ENCODE results near the gene NKIRAS2. TPM values are rescaled to one million over a fixed set of nuclear protein-coding genes. Genes with fewer than 3 reads are reported as not detected.

The NKIRAS2 gene
- total RNA-seq, 4 donors from 2014 or later = 34.0 to 48.6 (median 35.7) TPM

DNA sequence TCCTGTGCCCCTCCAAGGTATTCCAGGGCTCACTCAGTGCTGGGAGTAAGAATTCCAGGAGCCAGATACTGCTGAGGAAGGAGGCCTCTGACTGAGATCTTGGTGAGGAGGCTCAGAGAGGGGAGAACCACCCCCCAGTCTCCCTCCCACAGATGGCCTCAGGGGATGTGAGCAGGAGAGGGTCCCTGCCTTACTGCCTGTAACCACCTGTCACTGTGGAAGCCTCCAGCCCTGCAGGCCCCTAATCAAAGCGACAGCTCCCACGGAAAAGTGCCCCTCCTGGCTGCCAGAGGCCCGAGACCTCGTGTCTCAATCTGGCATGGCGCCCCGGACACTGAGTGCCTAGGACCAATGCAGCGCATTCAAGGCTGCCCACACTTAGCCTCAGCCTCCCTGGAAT lies 38.2 kb downstream of the NKIRAS2 start:
- H3K36me3 ChIP-seq = no peaks in the 10 kb centered on the region
- H3K4me1 ChIP-seq = peaks cover 0 to 5% (median 0%) of the 10 kb centered on the region in 3 donors
- H3K27ac ChIP-seq = no peak overlapping the region
- TF ChIP-seq CTCF (IDR thresholded peaks at IDR 0.05) = no peak
- no peak for TF ChIP-seq POLR2A (IDR thresholded peaks at IDR 0.05)
- WGBS, 2 donors = no CpG with 5 or more reads among the region's 7 CpGs
- H3K4me3 ChIP-seq = no peak overlapping the region
- intact Hi-C loops (cut with DNase I) = no loop called here
- no peaks in the 10 kb centered on the region for H3K9me3 ChIP-seq
- DNase-seq = no peak
- H3K27me3 ChIP-seq = peaks cover 0 to 40% (median 0%) of the 10 kb centered on the region in 4 donors

DNA sequence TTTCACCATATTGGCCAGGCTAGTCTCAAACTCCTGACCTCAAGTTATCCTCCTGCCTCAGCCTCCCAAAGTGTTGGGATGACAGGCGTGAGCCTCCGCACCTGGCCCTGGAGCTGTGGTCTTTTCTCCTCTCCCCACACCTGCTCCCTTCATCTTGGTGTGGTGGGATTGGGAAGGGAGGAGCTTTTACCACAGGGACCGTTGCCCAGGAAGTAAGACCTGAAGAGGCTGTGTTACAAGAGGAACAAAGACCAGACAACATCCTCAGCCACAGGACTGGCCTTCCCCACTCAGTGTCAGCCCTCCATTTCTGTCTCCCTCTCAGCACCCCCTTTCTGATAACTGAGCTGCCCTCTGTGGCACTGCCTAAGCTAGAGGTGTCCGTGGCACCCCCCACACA lies 39.9 kb downstream of the NKIRAS2 start:
- H3K4me3 ChIP-seq = no peak overlapping the region
- TF ChIP-seq POLR2A (IDR thresholded peaks at IDR 0.05) (no peak), CTCF (IDR thresholded peaks at IDR 0.05) (no peak)
- peaks cover 0 to 22% (median 0%) of the 10 kb centered on the region in 4 donors for H3K27me3 ChIP-seq
- no peaks in the 10 kb centered on the region for H3K9me3 ChIP-seq
- peaks cover 0 to 5% (median 0%) of the 10 kb centered on the region in 3 donors for H3K4me1 ChIP-seq
- H3K27ac ChIP-seq = no peak overlapping the region
- H3K36me3 ChIP-seq = no peaks in the 10 kb centered on the region
- intact Hi-C loops (cut with DNase I) = no loop called here
- WGBS, 2 donors = 40 to 58% methylated on average over 3 to 4 of the region's 4 CpGs
- no peak for DNase-seq

DNA sequence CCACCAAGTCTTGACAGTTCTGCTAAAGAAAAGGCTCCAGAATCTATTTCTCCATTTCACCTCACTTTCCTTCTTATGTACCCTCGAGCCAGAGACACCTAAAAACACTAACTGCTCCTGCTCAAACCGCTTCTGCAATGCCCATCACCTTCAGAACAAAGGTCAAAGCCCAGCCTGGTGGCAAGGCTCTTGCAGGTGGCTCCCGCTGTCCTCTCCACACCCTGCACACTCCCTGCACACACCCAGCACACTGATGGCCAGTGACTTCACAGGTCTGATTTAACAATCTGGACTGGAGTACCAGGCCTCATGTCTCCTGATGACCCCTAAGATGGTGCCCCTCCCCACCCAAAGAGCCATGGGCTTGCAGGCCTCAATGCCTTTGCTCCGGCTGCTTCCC lies 40.3 kb downstream of the NKIRAS2 start:
- Histone ChIP-seq H3K4me1 (peaks cover 0 to 5% (median 0%) of the 10 kb centered on the region in 3 donors), H3K27me3 (peaks cover 0 to 18% (median 0%) of the 10 kb centered on the region in 4 donors), H3K9me3 (no peaks in the 10 kb centered on the region), H3K27ac (no peak overlapping the region), H3K36me3 (no peaks in the 10 kb centered on the region), H3K4me3 (no peak overlapping the region)
- DNase-seq = no peak
- intact Hi-C loops (cut with DNase I) = no loop called here
- 80 to 83% methylated on average over 4 of the region's 4 CpGs for WGBS, 2 donors
- TF ChIP-seq POLR2A (IDR thresholded peaks at IDR 0.05) (no peak), CTCF (IDR thresholded peaks at IDR 0.05) (no peak)

GRCh38 chr17:42061646-42062487 lies 42.0 kb downstream of the NKIRAS2 start:
- intact Hi-C loops (cut with DNase I) = no loop called here
- no peaks in the 10 kb centered on the region for H3K9me3 ChIP-seq
- H3K27me3 ChIP-seq = peaks cover 0 to 7% (median 0%) of the 10 kb centered on the region in 4 donors
- DNase-seq = no peak
- WGBS, 2 donors = 70 to 74% methylated on average over 3 to 4 of the region's 5 CpGs
- no peak overlapping the region for H3K27ac ChIP-seq
- TF ChIP-seq CTCF (IDR thresholded peaks at IDR 0.05) = no peak
- TF ChIP-seq POLR2A (IDR thresholded peaks at IDR 0.05) = no peak
- no peak overlapping the region for H3K4me3 ChIP-seq
- no peaks in the 10 kb centered on the region for H3K36me3 ChIP-seq
- H3K4me1 ChIP-seq = peaks cover 0 to 5% (median 0%) of the 10 kb centered on the region in 3 donors

- intact Hi-C loops (cut with DNase I) = no loop called here
- peaks cover 0 to 5% (median 5%) of the 10 kb centered on the region in 3 donors for H3K4me1 ChIP-seq
- no peak overlapping the region for H3K4me3 ChIP-seq
- peaks cover 0 to 11% (median 0%) of the 10 kb centered on the region in 4 donors for H3K27me3 ChIP-seq
- no peaks in the 10 kb centered on the region for H3K9me3 ChIP-seq
- WGBS, 2 donors = 83% methylated on average over 7 of the region's 14 CpGs; no CpG with 5 or more reads in 1 of the 2 donors
- DNase-seq = no peak
- H3K27ac ChIP-seq = no peak overlapping the region
- TF ChIP-seq CTCF (IDR thresholded peaks at IDR 0.05) (no peak), POLR2A (IDR thresholded peaks at IDR 0.05) (no peak)
- H3K36me3 ChIP-seq = no peaks in the 10 kb centered on the region
Observed at GRCh38 chr17:42062681-42063080, 42.8 kb downstream of the NKIRAS2 start.

All from esophagus squamous epithelium (tissue), 5 donors.